Renal cortical epithelial cell (primary cell): ENCODE measurements around the gene TMEM163. TPM values are rescaled to one million over a fixed set of nuclear protein-coding genes. Genes with fewer than 3 reads are reported as not detected.

ENCODE experiments used
- DNase-seq: peaks from one replicate; pipeline ENCODE4 v3.0.0-alpha.2; 2011; ENCODE audit warnings: low read depth
- total RNA-seq: library from RNA; depleted of rRNA; stranded (reverse); fragments of >200 nt; gene quantifications from 2 replicates; pipeline ENCODE4 v1.2.3, GENCODE V29; 2014

TMEM163 gene
- total RNA-seq, 1 donor from 2014 or later = 6.7 TPM

DNA sequence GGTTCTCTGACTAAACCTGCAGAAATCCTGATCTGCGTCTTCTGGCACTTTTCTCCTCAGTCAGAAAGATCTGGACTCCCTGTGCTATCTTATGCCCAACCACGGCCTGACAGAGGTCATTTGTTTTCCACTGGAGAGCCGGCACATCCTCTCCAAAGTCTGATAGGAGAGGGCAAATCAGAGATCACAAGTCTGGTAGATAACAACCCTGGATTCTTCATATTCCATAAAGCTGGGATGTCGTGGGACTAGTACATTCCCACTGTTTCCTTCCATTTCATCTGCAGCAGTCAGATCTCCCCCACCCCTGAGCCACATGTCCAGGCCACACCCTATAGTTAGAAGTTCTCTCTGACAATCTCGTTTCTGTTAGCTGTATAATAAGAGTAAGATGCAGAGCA lies 308.0 kb downstream of the TMEM163 start:
- no peak for DNase-seq

DNA sequence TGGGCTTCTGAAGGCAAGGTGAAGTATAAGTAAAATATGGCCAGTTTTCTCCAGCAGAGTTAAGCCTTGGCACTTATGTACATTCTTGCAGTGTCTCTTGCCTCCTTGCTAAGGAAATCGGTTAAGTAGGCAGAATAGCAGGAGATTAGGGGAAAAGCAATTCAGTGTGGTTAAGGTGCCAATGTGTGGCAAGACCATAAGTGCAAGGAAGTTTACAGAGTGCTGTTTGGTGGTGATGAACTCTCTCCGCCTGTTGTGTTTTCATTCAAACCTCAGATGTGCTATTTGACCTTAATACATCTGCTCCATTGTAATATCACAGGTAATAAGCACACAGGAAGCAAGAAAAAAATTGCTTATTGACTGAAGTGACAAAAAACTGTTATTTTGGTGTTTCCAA lies 308.8 kb downstream of the TMEM163 start:
- no peak for DNase-seq

DNA sequence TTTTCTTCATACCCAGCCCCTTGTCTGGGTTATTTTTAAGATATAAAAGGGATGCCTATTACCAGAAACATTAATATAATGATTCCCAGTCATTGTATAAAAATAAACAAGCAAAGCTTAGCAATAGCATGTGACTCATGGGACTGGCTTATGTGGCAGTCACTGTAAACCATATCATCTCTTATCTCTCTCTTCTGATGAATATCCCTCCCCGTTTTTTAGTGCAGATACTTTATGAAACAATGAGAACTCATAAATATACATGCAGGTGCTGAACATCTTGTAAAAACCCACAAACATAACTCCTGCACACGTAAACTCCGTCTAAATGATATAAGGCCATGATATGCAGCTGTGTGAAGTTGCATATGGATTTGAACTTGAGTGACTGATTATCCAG lies 310.0 kb downstream of the TMEM163 start:
- no peak for DNase-seq

DNA sequence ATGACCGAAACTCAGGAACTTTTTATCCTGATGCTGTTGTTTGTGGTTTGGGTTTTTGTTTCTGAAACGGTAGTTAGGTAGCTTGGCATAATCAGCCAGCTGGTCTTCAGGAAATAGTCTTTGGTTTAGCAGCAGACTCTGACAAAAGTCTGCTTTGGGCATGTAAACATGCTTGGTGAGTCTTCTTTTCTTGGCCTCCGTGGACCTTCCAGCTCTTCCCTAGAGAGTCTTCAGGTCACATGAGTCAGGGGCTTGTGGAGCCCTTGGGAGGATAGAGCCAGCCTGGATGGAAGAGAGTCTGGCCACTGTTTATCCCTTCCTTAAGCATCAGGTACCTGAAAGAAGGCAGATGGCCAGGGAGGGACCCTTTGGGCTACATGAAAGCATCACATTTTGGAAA lies 310.4 kb downstream of the TMEM163 start:
- DNase-seq = no peak

DNA sequence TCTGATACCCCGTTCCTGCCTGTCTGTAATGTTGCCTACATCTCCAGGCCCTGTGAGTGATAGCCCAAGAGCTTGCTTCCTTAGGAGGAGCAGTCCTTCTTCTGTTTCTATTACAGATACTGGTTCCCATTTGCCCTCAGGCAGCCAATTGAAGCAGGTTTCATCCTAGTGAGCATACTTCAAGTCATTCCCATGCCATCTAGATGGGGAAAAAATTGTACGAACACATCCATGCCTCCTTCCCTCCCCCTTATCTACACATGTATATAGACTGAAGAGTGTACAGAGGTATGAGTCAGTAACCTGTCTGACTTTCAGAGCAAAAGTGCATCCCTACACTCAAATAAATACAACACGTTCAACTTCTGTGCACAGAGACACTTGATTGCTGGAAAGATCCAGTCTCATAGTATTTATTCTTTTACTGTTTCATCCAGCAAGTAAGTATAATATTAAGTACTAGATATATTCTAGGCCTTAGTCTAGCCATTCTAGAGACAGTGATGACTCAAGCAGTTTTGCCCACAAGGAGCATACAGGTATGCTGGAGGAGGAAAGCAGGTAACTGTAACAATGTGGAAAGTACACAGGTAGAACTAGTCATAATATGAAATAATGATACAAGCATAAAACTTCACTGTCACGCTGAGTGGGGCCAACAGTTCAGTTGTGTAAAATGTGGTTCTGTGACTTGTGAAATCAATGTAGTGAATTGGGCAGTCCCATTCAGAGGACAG lies 311.5 kb downstream of the TMEM163 start:
- no peak for DNase-seq

DNA sequence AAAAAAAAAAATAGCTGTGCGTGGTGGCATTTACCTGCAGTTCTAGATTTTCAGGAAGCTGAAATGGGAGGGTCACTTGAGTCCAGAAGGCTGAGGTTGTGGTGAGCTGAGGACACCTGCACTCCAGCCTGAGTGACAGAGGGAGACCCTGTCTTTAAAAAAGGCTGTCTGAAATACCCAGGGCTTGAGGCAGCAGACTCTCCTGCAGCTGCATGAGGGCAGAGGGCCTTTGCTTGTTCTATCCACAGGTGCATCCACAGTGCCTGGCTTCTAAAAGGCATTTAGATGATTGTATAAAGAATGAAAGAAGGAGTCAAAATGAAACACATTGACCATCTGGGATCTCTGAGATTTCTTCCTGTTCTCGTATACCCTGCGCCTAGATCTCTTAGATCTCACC lies 312.1 kb downstream of the TMEM163 start:
- DNase-seq = no peak

DNA sequence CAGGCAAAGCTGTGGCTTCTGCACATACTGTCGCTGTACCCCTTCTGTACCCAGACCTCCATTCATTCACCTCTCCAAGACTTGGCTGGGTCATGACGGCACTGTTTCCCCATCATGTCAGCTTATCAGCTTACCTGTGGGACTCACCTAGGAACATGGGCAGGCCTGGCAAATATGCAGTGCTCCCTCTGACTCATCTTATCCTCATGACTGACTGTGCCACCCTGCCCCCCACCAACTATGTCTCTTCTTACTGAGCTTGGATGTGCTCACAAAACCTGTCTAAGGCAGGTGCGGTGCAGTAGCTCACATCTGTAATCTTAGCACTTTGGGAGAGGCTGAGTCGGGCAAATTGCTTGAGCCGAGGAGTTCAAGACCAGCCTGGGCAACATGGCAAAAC lies 312.5 kb downstream of the TMEM163 start:
- DNase-seq = peak; percentile 41

Other genes starting within 250 kb of the TMEM163 start
- gene ACMSD, start 119.6 kb upstream of the TMEM163 start, total RNA-seq = 3.3 and 21.7 TPM in 2 replicates
- gene CCNT2, start 199.8 kb upstream of the TMEM163 start, total RNA-seq = 18.9 and 38.2 TPM in 2 replicates